ENCODE results near the gene CDH1. TPM values are rescaled to one million over a fixed set of nuclear protein-coding genes. Genes with fewer than 3 reads are reported as not detected.
A peak's percentile ranks its signal among the peaks of the same experiment; 100 is the strongest.

Gene CDH1
- total RNA-seq, 1 donor from 2014 or later, result 0.35 TPM

DNA sequence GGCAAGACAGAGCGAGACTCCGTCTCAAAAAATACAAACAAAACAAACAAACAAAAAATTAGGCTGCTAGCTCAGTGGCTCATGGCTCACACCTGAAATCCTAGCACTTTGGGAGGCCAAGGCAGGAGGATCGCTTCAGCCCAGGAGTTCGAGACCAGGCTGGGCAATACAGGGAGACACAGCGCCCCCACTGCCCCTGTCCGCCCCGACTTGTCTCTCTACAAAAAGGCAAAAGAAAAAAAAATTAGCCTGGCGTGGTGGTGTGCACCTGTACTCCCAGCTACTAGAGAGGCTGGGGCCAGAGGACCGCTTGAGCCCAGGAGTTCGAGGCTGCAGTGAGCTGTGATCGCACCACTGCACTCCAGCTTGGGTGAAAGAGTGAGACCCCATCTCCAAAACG lies 531 bp upstream of the CDH1 start:
- no peak for DNase-seq (ENCODE audit: low spot score)
- no peak overlapping the region for H3K27ac Mint-ChIP-seq (ENCODE audit: unreplicated experiment)
- no peaks in the 10 kb centered on the region for H3K36me3 Mint-ChIP-seq (ENCODE audit: low read depth)
- TF ChIP-seq CTCF (IDR thresholded peaks at IDR 0.05), result no peak
- H3K4me3 Mint-ChIP-seq (ENCODE audit: unreplicated experiment), result peak overlapping the region; percentile 44
- H3K27me3 Mint-ChIP-seq (ENCODE audit: low read depth), result peaks cover 11% of the 10 kb centered on the region
- H3K4me1 Mint-ChIP-seq (ENCODE audit: low read depth), result peaks cover 34% of the 10 kb centered on the region
- H3K9me3 Mint-ChIP-seq (ENCODE audit: low read depth), result no peaks in the 10 kb centered on the region

- TF ChIP-seq CTCF (IDR thresholded peaks at IDR 0.05), result no peak
- peaks cover 31% of the 10 kb centered on the region for H3K4me1 Mint-ChIP-seq (ENCODE audit: low read depth)
- no peak overlapping the region for H3K27ac Mint-ChIP-seq (ENCODE audit: unreplicated experiment)
- no peak for DNase-seq (ENCODE audit: low spot score)
- no peaks in the 10 kb centered on the region for H3K36me3 Mint-ChIP-seq (ENCODE audit: low read depth)
- H3K9me3 Mint-ChIP-seq (ENCODE audit: low read depth), result no peaks in the 10 kb centered on the region
- peak overlapping the region; percentile 60 for H3K4me3 Mint-ChIP-seq (ENCODE audit: unreplicated experiment)
- peaks cover 11% of the 10 kb centered on the region for H3K27me3 Mint-ChIP-seq (ENCODE audit: low read depth)
Observed at GRCh38 chr16:68737730-68738629, 888 bp downstream of the CDH1 start.

DNA sequence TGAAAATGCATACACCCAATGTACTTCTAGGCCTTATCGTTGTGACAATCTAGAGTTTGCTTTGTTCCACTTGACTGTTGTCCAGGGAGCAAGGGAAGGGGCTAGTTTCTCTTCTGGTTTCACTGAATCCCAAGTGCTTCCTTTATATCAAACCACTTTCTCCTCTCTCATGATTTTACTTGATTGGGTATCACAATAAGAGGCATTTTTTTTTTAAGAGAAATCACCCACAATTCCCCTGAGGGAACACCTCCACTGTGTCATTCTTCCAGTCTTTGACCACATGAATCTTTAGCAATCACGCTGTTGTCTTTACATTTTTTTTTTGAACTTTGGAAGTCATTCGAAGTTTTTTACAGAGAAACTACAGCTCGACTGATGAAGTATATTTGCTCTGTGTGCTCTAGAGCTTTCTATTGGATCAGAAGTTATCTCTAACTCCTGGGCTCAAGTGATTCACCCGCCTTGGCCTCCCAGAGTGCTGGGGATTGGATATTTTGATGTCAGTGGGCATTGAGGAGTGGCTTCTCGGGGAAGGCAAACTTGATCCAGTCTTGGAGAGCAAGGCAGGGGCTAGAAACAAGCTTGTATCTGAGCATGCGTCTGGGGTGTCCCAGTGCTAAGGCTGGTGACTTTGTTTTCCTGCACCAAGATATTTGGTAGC lies 3.0 kb downstream of the CDH1 start:
- Mint-ChIP-seq H3K27ac (ENCODE audit: unreplicated experiment) (no peak overlapping the region), H3K4me3 (ENCODE audit: unreplicated experiment) (no peak overlapping the region), H3K36me3 (ENCODE audit: low read depth) (no peaks in the 10 kb centered on the region), H3K9me3 (ENCODE audit: low read depth) (no peaks in the 10 kb centered on the region), H3K4me1 (ENCODE audit: low read depth) (peaks cover 34% of the 10 kb centered on the region), H3K27me3 (ENCODE audit: low read depth) (peaks cover 9% of the 10 kb centered on the region)
- no peak for TF ChIP-seq CTCF (IDR thresholded peaks at IDR 0.05)
- DNase-seq (ENCODE audit: low spot score), result no peak

DNA sequence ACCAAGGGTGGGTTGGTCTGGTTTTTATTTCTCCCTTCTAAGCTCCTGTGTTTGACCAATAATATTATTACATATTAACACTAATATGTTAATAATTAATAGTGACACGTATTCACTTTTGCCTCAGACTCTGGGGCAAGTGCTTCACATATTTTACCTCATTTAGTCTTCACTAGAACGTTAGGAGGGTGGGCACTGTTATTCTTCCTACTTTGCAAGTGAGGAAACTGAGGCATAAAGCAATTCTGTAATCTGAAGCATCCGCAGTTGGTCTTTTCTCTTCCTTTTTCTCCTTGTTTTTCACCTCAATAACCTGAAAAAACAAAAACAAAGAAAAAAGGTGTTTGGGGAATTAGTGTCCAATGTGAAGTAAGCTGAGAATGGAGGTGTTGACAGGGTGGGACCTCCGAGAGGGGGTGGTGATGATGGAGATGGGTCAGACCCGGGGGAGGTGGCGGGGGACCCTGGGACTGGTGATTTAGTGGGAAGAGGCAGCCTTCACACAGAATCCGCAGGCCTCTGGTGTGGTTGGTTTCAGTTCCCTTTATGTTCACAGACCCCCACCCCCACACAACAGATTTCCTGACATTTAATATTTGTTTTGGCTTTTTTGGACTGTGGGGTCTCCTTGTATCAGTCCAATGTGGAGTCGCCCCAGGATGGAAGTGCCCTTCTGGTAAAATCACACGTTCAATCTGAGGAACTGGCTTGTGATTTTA lies 3.7 kb downstream of the CDH1 start:
- Mint-ChIP-seq H3K36me3 (ENCODE audit: low read depth) (no peaks in the 10 kb centered on the region), H3K27me3 (ENCODE audit: low read depth) (peaks cover 9% of the 10 kb centered on the region), H3K9me3 (ENCODE audit: low read depth) (no peaks in the 10 kb centered on the region), H3K27ac (ENCODE audit: unreplicated experiment) (no peak overlapping the region), H3K4me3 (ENCODE audit: unreplicated experiment) (no peak overlapping the region), H3K4me1 (ENCODE audit: low read depth) (peaks cover 37% of the 10 kb centered on the region)
- no peak for TF ChIP-seq CTCF (IDR thresholded peaks at IDR 0.05)
- no peak for DNase-seq (ENCODE audit: low spot score)

- no peaks in the 10 kb centered on the region for H3K36me3 Mint-ChIP-seq (ENCODE audit: low read depth)
- no peaks in the 10 kb centered on the region for H3K27me3 Mint-ChIP-seq (ENCODE audit: low read depth)
- H3K4me3 Mint-ChIP-seq (ENCODE audit: unreplicated experiment), result no peak overlapping the region
- no peaks in the 10 kb centered on the region for H3K9me3 Mint-ChIP-seq (ENCODE audit: low read depth)
- no peak overlapping the region for H3K27ac Mint-ChIP-seq (ENCODE audit: unreplicated experiment)
- DNase-seq (ENCODE audit: low spot score), result no peak
- peaks cover 27% of the 10 kb centered on the region for H3K4me1 Mint-ChIP-seq (ENCODE audit: low read depth)
- no peak for TF ChIP-seq CTCF (IDR thresholded peaks at IDR 0.05)
Observed at GRCh38 chr16:68743664-68744063, 6.6 kb downstream of the CDH1 start.
